Middle frontal gyrus (tissue), 1 donor: ENCODE measurements around the gene HNF1B.

Experiments used
- DNase-seq: peaks from one replicate; pipeline ENCODE4 v3.0.0-alpha.2; 2015; ENCODE audit warnings: low spot score; ENCODE audit errors: extremely low spot score

The HNF1B gene

GRCh38 chr17:37671824-37672547 is 72.9 kb downstream of the HNF1B start:
- DNase-seq: no peak

DNA sequence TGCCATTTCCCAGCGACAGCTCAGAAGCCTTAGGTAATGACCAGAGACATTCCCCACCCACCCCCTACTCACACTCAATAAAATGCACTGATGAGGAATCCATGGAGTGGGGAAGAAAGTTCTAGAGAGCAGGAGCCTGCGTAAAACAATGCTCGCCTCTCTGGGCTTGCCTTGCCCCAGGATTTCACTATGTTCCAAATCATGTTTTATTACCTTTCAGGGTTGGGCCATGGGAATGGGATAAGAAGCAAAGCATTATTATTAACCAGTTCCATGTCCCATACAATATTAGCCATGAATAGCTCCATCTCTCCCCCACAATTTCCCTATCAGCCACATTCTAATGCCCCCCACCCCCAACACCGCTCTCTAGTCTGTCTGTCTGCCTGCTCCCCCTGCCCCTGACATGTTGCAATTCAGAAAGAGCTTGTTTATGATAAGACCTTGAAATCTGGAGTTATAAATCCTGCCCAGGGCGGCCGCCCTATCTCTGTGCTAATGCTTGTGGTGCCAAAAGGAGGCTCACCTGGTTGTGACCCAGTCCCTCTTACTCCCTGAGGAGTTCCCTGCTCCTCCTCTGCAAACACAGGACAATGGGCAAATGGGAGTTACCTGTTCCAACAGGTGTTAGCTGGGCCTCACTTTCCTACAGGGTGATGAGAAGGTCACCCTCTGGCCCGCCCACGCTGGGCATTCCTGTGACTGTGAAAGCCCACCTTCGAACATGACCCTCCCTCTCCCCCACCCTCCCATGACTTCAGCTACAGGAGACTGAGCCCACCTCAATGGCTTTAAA is 73.6 kb downstream of the HNF1B start:
- no peak for DNase-seq

DNA sequence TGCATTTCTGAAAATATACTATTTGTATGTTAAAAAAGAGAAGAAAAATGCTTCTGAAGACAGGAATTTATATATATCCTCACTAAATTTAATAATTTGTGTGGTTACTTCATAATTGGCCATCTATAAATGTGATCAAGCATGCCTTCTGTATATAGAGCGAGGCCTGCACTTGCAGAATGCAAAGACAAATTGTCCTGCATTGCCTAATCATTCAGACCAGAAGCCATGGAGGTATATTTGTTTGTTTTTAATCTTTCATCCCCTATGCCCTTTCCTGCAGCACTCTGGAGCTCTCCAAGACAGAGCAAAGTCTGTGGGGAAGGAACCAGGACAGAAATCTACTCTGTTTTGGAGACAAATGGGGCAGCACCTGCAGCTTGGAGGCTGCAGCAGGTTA is 77.8 kb downstream of the HNF1B start:
- DNase-seq: no peak

GRCh38 chr17:37664214-37664613 is 80.6 kb downstream of the HNF1B start:
- no peak for DNase-seq

- no peak for DNase-seq
Measured at GRCh38 chr17:37662353-37662752, 82.5 kb downstream of the HNF1B start.

- no peak for DNase-seq
Measured at GRCh38 chr17:37661400-37662014, 83.4 kb downstream of the HNF1B start.

- DNase-seq: no peak
Measured at GRCh38 chr17:37659925-37660324, 84.9 kb downstream of the HNF1B start.

DNA sequence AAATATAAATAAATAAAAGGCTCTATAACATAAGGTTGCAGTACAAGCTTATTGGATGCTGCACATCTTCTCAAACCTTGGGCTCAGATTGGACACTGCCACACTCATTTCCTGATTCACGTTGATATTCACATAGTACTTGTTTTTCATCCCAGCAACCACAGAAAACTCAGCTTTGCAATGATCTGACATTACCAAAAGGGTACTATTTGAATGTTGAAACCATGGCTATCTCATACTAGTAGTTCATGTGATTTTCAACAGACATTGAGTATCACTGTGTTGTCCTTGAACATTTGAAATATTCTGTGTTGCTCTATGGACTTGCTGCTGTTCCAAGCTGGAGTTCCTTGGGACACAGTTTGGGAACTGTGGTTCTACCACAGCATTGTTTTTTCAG is 87.7 kb downstream of the HNF1B start:
- DNase-seq: no peak

DNA sequence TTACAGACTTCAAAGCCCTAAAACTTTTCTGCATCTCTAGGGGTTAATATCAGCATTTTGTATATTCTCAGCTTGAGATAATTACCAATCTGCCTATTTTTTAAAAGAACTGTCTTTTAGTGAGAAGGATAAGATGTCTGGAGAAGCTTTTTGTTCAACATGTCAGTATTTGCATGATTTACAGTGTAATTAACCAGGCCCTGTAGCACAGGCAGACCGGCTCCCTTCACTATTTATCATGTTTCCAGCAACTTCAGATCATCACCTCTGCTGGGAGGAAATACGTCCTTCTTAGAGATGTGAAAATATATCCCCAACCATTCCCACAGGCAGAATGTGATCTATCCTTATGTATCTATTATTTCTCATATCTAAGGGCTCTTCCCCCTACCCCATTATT is 93.0 kb downstream of the HNF1B start:
- DNase-seq: no peak

GRCh38 chr17:37650419-37651003 is 94.3 kb downstream of the HNF1B start:
- DNase-seq: no peak

- DNase-seq: no peak
Measured at GRCh38 chr17:37648555-37648954, 96.3 kb downstream of the HNF1B start.

GRCh38 chr17:37647856-37648255 is 97.0 kb downstream of the HNF1B start:
- DNase-seq: no peak

GRCh38 chr17:37643869-37644268 is 101.0 kb downstream of the HNF1B start:
- no peak for DNase-seq

DNA sequence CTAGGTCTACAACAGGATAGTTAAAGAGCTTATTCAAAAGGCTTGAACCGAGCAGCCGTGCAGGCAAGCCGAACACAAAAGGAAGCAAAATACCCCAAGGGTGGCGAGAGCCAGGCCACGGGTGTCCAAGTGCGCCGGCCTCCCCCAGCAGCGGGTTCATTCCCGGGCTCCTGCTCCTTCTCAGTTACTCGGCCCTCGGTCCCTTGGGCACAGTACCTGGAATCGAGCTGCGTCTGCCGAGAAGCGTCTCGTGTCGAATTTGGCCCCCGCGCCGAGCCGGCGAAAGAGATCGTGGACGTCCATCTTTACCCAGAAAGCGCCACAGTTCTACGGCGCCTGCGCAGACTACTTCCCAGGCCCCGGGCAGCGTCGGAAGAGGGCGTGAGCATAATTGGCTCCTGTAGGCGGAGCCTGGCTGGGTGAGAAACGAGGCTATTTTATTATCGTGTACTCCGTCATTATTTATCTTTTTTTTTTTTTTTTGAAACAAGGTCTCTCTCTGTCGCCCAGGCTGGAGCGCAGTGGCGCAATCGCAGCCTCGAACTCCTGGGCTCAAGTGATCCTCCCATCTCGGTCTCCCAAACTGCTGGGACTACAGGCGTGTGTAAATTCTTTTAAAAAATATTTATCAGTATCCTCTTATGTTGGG is 101.6 kb downstream of the HNF1B start, which contains the start of gene DDX52:
TSS of gene DDX52 (minus strand) at position 329 of the 649 bp plus-strand sequence. CDS start at position 303, 26 bp downstream.
- DNase-seq: peak; percentile 91

DNA sequence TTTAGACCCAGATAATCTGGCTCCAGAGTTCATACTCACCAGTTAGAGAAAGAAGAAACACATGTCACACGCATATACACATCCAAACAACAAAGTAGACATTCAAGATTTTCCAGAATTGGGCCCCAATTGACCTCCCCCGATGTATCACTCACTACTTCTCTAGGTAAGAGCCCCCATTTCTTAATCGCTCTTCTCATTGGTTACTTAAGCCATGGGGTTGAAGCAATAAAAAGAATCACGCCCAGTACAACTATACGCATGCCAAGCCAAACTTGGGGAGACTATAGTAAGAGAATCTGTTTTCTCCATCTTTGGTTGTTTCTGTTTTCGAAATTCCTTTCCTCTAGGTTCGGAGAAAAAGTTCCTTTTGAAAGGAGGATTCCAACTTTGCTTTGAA is 102.2 kb downstream of the HNF1B start:
- DNase-seq: no peak

- DNase-seq: no peak
Measured at GRCh38 chr17:37640015-37640414, 104.8 kb downstream of the HNF1B start.

DNA sequence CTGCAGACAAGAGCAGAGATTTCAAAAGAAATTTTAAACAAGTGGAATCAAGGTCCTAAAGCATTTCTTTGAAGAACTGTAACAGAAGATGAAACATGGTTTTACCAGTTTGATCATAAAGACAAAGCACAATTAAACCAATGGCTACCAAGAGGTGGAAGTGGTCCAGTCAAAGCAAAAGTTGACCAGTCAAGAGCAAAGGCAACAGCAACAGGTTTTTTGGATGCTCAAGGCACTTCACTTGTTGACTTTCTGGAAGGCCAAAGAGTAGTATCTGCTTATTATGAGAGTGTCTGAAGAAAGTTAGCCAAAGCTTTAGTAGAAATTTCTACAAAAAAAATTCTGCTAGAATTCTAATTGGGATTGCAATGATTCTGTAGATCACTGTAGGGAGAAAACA is 106.9 kb downstream of the HNF1B start:
- no peak for DNase-seq
